GM18858 (cell line): ENCODE results near the gene SRP9.
"Not testable (repeated sequence)": the region's sequence is repeated elsewhere in the genome, so short reads cannot be mapped to it uniquely, and the experiment has no call there.

ENCODE experiments used
- ATAC-seq: cut with Tn5 transposase; IDR thresholded peaks from one replicate; pipeline ENCODE4 v1.9.1; 2021; ENCODE audit not compliant: unreplicated experiment

SRP9 gene

GRCh38 chr1:225755671-225756319 is 21.8 kb upstream of the SRP9 start:
- no peak for ATAC-seq

GRCh38 chr1:225757927-225758656 is 19.5 kb upstream of the SRP9 start:
- ATAC-seq, result no peak

- not testable (repeated sequence) for ATAC-seq
Measured at GRCh38 chr1:225759972-225760371, 17.7 kb upstream of the SRP9 start.

GRCh38 chr1:225760531-225760930 is 17.1 kb upstream of the SRP9 start:
- no peak for ATAC-seq

GRCh38 chr1:225761395-225761794 is 16.2 kb upstream of the SRP9 start:
- ATAC-seq, result not testable (repeated sequence)

- no peak for ATAC-seq
Measured at GRCh38 chr1:225762002-225762441, 15.6 kb upstream of the SRP9 start.

GRCh38 chr1:225762444-225762843 is 15.2 kb upstream of the SRP9 start:
- ATAC-seq, result no peak

- no peak for ATAC-seq
Measured at GRCh38 chr1:225763716-225764548, 13.7 kb upstream of the SRP9 start.

GRCh38 chr1:225765982-225766674 is 11.5 kb upstream of the SRP9 start:
- no peak for ATAC-seq

GRCh38 chr1:225766967-225767633 is 10.5 kb upstream of the SRP9 start:
- no peak for ATAC-seq

GRCh38 chr1:225767634-225768540 is 9.7 kb upstream of the SRP9 start:
- no peak for ATAC-seq

- no peak for ATAC-seq
Measured at GRCh38 chr1:225768662-225769426, 8.8 kb upstream of the SRP9 start.

GRCh38 chr1:225769687-225770086 is 7.9 kb upstream of the SRP9 start:
- ATAC-seq, result no peak

- ATAC-seq, result no peak
Measured at GRCh38 chr1:225770561-225771248, 6.9 kb upstream of the SRP9 start.

- ATAC-seq, result no peak
Measured at GRCh38 chr1:225771661-225772322, 5.8 kb upstream of the SRP9 start.

GRCh38 chr1:225772323-225772768 is 5.3 kb upstream of the SRP9 start:
- ATAC-seq, result no peak

GRCh38 chr1:225772848-225773247 is 4.8 kb upstream of the SRP9 start:
- no peak for ATAC-seq
